Measurements from ENCODE around the gene OR13A1.
"Not testable (repeated sequence)": the region's sequence is repeated elsewhere in the genome, so short reads cannot be mapped to it uniquely, and the experiment has no call there.

The OR13A1 gene

DNA sequence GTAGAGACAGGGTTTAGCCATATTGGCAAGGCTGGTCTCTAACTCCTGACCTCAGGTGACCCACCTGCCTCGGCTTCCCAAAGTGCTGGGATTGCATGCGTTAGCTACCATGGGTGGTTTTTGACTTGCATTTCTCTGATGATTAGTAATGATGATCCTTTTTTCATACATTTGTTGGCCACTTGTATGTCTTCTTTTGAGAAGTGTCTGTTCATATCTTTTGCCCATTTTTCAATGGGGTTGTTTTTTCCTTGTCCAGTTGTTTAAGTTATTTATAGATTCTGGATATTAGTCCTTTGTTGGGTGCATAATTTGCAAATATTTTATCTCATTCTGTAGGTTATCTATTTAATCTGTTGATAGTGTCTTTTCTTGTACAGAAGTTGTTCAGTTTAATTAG is 4.3 kb upstream of the OR13A1 start:
- Mint-ChIP-seq H3K27me3 (peaks cover 11% of the 10 kb centered on the region), H3K4me3 (no peak overlapping the region), H3K4me1 (ENCODE audit: low read depth) (no peaks in the 10 kb centered on the region), H3K36me3 (ENCODE audit: low read depth) (no peaks in the 10 kb centered on the region), H3K27ac (no peak overlapping the region), H3K9me3 (peaks cover 6% of the 10 kb centered on the region)
- DNase-seq, result no peak

- Mint-ChIP-seq H3K4me3 (no peak overlapping the region), H3K4me1 (ENCODE audit: low read depth) (no peaks in the 10 kb centered on the region), H3K27me3 (no peaks in the 10 kb centered on the region), H3K27ac (no peak overlapping the region), H3K9me3 (peaks cover 14% of the 10 kb centered on the region), H3K36me3 (ENCODE audit: low read depth) (no peaks in the 10 kb centered on the region)
- no peak for DNase-seq
Measured at GRCh38 chr10:45313264-45313873, 2.0 kb downstream of the OR13A1 start.

DNA sequence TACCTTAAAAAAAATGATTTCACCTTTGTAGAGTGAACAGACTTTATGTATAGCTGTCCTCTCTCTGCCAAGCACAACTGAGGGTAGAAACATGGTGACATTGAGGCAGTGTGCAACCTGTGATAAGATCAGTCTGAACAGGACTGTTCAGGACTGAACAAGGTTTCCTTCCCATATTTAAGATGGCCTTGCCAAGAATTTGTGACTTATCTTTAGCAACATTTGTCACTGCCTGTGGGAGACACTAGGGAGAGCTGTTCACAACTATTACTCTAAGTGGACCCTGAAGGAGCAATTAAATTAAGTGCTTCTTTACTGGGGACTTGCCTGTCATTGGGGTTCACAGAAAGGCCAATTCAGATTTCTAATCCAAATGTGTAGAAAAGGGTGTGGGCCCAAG is 6.7 kb downstream of the OR13A1 start:
- H3K27ac Mint-ChIP-seq, result no peak overlapping the region
- no peaks in the 10 kb centered on the region for H3K36me3 Mint-ChIP-seq (ENCODE audit: low read depth)
- H3K4me1 Mint-ChIP-seq (ENCODE audit: low read depth), result no peaks in the 10 kb centered on the region
- peaks cover 14% of the 10 kb centered on the region for H3K27me3 Mint-ChIP-seq
- DNase-seq, result no peak
- peaks cover 14% of the 10 kb centered on the region for H3K9me3 Mint-ChIP-seq
- no peak overlapping the region for H3K4me3 Mint-ChIP-seq

DNA sequence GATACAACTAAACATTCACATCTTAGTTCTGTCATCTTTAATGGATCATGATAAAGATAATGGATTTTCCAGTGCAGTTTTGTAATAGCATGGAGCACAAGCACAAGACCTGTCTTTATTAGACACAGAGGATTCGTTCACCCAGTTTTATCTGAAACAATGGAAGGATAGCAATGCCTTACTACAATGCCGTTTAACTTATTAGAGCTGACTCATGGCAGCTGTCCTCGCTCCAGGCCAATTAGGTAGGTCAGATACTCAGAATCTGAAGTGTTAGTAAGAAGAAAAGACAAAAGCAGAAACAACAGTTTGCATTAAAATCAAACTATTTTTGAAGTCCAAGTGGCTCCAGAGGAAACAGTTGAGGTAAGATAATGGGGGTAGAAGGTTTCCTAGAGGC is 12.8 kb downstream of the OR13A1 start:
- Mint-ChIP-seq H3K4me1 (ENCODE audit: low read depth) (no peaks in the 10 kb centered on the region), H3K27ac (no peak overlapping the region), H3K36me3 (ENCODE audit: low read depth) (no peaks in the 10 kb centered on the region), H3K27me3 (peaks cover 42% of the 10 kb centered on the region), H3K4me3 (no peak overlapping the region), H3K9me3 (no peaks in the 10 kb centered on the region)
- no peak for DNase-seq

DNA sequence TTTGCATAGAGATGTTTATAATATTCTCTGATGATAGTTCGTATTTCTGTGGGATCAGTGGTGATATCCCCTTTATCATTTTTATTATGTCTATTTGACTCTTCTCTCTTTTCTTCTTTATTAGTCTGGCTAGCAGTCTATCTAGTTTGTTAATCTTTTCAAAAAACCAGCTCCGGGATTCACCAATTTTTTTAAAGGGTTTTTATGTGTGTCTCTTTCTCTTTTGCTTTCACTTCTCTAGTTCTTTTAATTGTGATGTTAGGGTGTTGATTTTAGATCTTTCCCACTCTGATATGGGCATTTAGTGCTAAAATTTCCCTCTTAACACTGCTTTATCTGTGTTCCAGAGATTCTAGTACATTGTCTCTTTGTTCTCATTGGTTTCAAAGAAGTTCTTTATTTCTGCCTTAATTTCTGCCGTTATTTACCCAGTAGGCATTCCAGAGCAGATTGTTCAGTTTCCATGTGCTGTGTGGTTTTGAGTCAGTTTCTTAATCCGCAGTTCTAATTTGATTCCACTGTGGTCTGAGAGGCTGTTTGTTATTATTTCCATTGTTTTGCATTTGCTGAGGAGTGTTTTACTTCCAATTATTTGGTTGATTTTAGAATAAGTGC is 17.0 kb downstream of the OR13A1 start:
- DNase-seq; H3K27ac Mint-ChIP-seq; H3K4me3 Mint-ChIP-seq; H3K36me3 Mint-ChIP-seq (ENCODE audit: low read depth); H3K9me3 Mint-ChIP-seq; H3K4me1 Mint-ChIP-seq (ENCODE audit: low read depth): not testable (repeated sequence)
- peaks cover 37% of the 10 kb centered on the region for H3K27me3 Mint-ChIP-seq

DNA sequence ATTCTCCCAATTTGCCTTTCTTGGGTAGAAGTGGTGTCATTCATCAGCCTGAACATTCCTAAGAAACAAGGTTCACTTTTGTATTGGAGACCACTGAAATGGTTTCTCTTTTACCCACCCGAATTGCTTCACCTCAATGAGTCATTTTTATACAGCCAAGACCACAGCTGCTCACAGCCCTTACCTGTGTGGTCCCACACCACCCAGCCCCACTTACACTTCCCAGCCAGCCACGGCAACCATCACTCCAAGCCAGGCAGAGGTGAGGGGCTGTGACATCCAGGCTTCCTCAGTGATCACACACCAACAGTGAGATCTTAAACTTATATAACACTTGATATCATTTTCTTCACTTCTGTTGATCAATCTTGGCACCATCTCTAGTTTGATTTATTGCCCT is 20.7 kb downstream of the OR13A1 start:
- Mint-ChIP-seq H3K27ac (no peak overlapping the region), H3K27me3 (peaks cover 19% of the 10 kb centered on the region), H3K4me1 (ENCODE audit: low read depth) (peaks cover 8% of the 10 kb centered on the region), H3K9me3 (no peaks in the 10 kb centered on the region), H3K4me3 (no peak overlapping the region), H3K36me3 (ENCODE audit: low read depth) (no peaks in the 10 kb centered on the region)
- DNase-seq, result no peak

DNA sequence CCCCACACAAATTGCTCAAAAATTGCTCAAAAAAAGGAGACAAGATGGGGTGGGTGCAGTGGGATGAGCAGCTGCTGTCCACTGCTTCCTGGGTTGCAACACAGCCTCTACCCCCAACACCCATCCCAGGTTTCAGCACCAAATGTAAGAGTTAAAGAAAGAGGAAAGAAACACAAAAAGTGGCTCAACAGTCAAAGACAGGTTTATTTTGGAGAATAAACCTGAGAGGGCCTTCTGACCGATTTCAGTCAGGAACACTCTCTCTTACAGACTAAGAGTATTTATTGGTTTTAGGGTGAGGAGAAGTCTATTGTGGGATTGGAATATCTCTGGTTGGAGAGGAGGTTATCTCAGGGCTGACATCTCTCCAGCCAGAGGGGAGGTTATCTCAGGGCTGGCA is 28.4 kb downstream of the OR13A1 start:
- Mint-ChIP-seq H3K36me3 (ENCODE audit: low read depth) (no peaks in the 10 kb centered on the region), H3K27ac (no peak overlapping the region), H3K27me3 (no peaks in the 10 kb centered on the region), H3K9me3 (no peaks in the 10 kb centered on the region), H3K4me1 (ENCODE audit: low read depth) (no peaks in the 10 kb centered on the region), H3K4me3 (no peak overlapping the region)
- DNase-seq, result no peak

DNA sequence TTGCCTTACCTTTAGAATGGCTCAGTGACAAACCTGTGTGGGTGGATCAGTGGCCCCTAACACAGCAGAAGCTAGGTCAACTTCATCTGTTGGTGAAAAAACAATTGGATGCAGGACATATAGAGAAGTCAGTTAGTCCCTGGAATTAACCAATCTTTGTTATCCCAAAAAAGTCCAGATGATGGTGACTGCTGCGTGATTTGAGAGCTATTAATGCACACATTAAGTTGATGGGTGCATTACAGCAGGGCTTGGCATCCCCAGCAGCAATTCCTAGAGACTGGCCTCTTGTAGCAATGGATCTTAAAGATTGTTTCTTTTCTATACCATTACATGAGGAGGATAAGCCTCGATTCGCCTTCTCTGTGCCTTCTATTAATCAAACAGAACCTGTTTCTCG is 33.3 kb downstream of the OR13A1 start:
- no peaks in the 10 kb centered on the region for H3K9me3 Mint-ChIP-seq
- H3K27ac Mint-ChIP-seq, result no peak overlapping the region
- no peak for DNase-seq
- H3K4me1 Mint-ChIP-seq (ENCODE audit: low read depth), result no peaks in the 10 kb centered on the region
- peaks cover 5% of the 10 kb centered on the region for H3K27me3 Mint-ChIP-seq
- H3K36me3 Mint-ChIP-seq (ENCODE audit: low read depth), result no peaks in the 10 kb centered on the region
- no peak overlapping the region for H3K4me3 Mint-ChIP-seq

DNA sequence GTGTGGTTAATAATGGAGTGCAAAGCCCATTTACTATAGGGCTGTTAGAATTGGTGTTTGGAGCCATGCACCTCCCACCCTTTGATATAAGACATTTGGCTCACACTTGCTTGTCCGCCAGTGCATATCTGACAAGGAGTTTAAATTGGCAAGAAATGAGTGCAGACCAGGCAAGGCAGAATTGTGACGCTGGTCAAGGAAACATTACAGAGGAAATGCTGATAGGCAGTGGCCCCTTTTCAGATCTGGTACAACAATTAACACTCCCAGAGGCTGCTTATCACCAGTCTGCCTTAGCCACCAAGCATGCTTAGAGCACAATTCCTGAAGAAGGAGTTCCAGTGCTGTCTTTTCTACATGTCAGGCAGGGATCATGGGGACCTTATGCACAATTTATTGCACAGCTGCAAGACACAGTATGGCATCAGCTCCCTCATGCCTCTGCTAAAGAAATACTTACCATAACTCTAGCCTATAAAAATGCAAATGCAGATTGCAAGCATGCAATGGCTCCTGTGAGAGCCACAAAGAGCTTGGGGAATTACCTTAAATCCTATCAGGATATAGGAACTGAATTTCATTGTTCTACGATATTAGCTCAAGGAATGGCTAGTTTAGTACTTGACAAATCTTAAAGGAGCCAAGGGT is 35.2 kb downstream of the OR13A1 start:
- no peak for DNase-seq
- Mint-ChIP-seq H3K9me3 (no peaks in the 10 kb centered on the region), H3K27ac (no peak overlapping the region), H3K4me3 (no peak overlapping the region), H3K4me1 (ENCODE audit: low read depth) (no peaks in the 10 kb centered on the region), H3K36me3 (ENCODE audit: low read depth) (no peaks in the 10 kb centered on the region), H3K27me3 (peaks cover 5% of the 10 kb centered on the region)

DNA sequence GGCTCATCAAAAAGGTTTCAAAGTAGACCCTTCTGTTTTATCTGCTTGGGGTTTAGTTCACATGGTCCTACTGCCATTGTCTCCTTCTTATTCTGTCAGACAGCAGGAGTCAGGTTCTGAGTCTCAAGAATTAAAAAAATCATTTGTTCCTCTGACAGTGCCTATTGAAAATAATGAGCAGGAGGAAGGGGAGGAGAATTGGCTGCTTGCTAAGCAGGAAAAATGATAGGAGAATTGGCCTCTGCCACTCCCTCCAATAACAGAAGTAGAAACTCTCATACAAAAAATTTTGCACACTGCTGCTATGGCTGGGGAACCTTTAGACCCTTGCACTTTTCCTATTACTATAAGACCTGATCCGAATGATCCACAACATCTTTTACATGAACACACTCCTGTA is 35.7 kb downstream of the OR13A1 start:
- H3K9me3 Mint-ChIP-seq, result no peaks in the 10 kb centered on the region
- H3K27me3 Mint-ChIP-seq, result peaks cover 5% of the 10 kb centered on the region
- H3K4me3 Mint-ChIP-seq, result no peak overlapping the region
- no peaks in the 10 kb centered on the region for H3K36me3 Mint-ChIP-seq (ENCODE audit: low read depth)
- DNase-seq, result no peak
- no peaks in the 10 kb centered on the region for H3K4me1 Mint-ChIP-seq (ENCODE audit: low read depth)
- H3K27ac Mint-ChIP-seq, result no peak overlapping the region

- H3K27ac Mint-ChIP-seq, result no peak overlapping the region
- no peaks in the 10 kb centered on the region for H3K9me3 Mint-ChIP-seq
- no peak for DNase-seq
- H3K36me3 Mint-ChIP-seq (ENCODE audit: low read depth), result no peaks in the 10 kb centered on the region
- no peak overlapping the region for H3K4me3 Mint-ChIP-seq
- peaks cover 5% of the 10 kb centered on the region for H3K27me3 Mint-ChIP-seq
- H3K4me1 Mint-ChIP-seq (ENCODE audit: low read depth), result no peaks in the 10 kb centered on the region
Measured at GRCh38 chr10:45278860-45279498, 36.4 kb downstream of the OR13A1 start.

GRCh38 chr10:45276146-45276545 is 39.3 kb downstream of the OR13A1 start:
- DNase-seq; H3K27ac Mint-ChIP-seq; H3K4me3 Mint-ChIP-seq; H3K27me3 Mint-ChIP-seq; H3K4me1 Mint-ChIP-seq (ENCODE audit: low read depth); H3K36me3 Mint-ChIP-seq (ENCODE audit: low read depth); H3K9me3 Mint-ChIP-seq: not testable (repeated sequence)

- H3K9me3 Mint-ChIP-seq, result no peaks in the 10 kb centered on the region
- H3K27me3 Mint-ChIP-seq, result peaks cover 14% of the 10 kb centered on the region
- H3K4me1 Mint-ChIP-seq (ENCODE audit: low read depth), result no peaks in the 10 kb centered on the region
- H3K27ac Mint-ChIP-seq, result no peak overlapping the region
- H3K36me3 Mint-ChIP-seq (ENCODE audit: low read depth), result no peaks in the 10 kb centered on the region
- no peak overlapping the region for H3K4me3 Mint-ChIP-seq
- DNase-seq, result no peak
Measured at GRCh38 chr10:45274364-45274763, 41.0 kb downstream of the OR13A1 start.

GRCh38 chr10:45267777-45268176 is 47.6 kb downstream of the OR13A1 start:
- not testable (repeated sequence) for H3K9me3 Mint-ChIP-seq; H3K4me1 Mint-ChIP-seq (ENCODE audit: low read depth); H3K4me3 Mint-ChIP-seq; H3K36me3 Mint-ChIP-seq (ENCODE audit: low read depth); H3K27ac Mint-ChIP-seq; DNase-seq
- H3K27me3 Mint-ChIP-seq, result peaks cover 47% of the 10 kb centered on the region

DNA sequence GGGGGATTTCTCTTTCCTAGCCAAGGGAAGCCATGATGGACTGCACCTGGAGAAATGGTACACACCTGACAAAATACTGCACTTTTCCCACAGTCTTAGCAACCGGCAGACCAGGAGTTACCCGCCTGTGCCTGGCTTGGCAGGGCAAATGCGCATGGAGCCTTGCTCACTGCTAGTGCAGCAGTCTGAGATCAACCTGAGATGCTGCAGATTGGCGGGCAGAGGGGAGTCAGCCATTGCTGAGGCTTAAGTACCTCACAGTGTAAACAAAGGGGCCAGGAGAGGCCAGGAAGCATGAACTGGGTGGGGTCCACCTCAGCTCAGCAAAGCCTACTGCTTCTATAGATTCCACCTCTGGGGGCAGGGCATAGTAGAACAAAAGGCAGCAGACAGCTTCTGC is 49.4 kb downstream of the OR13A1 start:
- no peak for DNase-seq
- H3K27me3 Mint-ChIP-seq, result peaks cover 55% of the 10 kb centered on the region
- H3K4me3 Mint-ChIP-seq, result no peak overlapping the region
- H3K4me1 Mint-ChIP-seq (ENCODE audit: low read depth), result no peaks in the 10 kb centered on the region
- no peak overlapping the region for H3K27ac Mint-ChIP-seq
- no peaks in the 10 kb centered on the region for H3K9me3 Mint-ChIP-seq
- H3K36me3 Mint-ChIP-seq (ENCODE audit: low read depth), result no peaks in the 10 kb centered on the region

Measured in activated T-cell treated with anti-CD3 and anti-CD28 coated beads, Interleukin-2, amount 50 U/mL, for 24 hours (primary cell).